HG02798 (cell line): ENCODE results near the gene SDR9C7.
"Not testable (repeated sequence)": the region's sequence is repeated elsewhere in the genome, so short reads cannot be mapped to it uniquely, and the experiment has no call there.

ENCODE experiments used
- ATAC-seq: cut with Tn5 transposase; IDR thresholded peaks from one replicate; pipeline ENCODE4 v1.9.1; 2021; ENCODE audit warnings: mild to moderate bottlenecking; ENCODE audit not compliant: unreplicated experiment, poor library complexity

Gene SDR9C7

GRCh38 chr12:56954057-56954957 lies 20.1 kb upstream of the SDR9C7 start:
- ATAC-seq = no peak

DNA sequence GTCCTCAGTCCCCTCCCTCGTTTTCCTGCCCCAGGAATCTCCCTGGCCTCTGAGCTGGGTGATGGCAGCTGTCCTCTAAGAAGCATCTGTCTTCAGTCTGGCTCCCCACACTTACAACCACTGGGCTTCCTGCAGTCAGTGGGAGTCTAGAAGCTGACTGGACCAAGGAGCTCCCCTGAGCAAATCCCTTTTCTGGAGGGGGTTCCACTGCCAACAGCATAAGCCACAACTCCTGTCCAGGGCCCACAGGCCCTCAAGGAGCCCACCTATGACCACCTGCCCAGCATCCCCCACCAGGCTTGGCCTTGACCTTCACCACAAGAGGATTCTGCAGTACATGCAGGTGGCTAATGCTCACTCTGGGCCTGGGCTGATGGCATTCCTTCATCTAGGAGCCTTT lies 19.1 kb upstream of the SDR9C7 start:
- ATAC-seq = no peak

DNA sequence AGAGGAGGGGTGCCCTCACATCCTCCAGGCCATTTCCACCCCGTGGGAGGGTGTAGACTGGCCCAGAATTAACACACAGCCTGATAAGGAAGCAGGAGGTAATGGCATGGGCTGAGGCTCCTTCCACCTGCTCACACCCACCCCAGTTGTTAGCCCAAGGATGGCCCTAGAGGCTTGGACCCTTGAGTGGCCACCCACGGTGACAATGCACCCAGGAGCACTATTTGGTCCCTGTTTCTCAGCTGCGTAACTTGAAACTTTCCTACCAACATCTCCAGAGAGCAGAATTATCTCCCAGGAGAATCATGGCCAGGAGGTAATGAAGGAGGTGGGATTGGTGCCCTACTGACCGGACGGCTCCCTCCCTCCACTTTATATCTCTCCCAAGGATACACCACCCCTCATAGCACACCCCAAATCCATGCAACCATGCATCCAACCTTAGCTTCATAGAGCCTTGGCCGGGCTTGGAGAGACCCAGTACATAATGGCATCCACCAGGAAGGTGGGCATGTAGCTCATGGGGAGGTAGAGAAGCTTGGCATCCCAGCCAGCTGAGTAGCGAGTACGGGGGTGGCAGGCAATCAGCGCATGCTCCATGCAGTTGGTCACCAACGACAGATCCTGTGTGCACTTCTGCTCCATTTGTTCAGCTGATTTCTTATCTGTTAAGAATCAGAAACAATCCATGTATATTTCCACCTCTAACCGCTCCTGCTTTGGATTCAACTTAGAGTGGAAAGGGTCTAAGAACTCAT lies 17.6 kb upstream of the SDR9C7 start:
- no peak for ATAC-seq

DNA sequence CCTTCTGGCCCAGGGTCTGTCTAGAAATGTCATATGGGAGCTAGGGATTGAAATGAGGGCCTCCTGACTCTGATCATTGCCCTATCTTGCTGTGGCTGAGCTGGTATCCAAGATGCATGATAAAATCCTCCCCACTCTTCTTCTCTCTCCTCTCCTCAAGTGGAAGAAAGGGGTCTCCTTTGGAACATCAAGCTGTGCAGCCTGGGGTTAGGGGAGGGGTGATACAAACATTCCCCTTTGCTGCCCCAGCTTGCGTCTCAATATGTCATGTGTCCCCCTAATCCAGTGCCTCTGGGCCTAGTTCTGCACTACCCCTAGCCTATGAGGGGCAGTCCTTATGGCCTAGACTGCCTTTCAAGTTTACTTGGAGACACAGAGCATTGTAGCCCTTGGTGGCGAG lies 14.7 kb upstream of the SDR9C7 start:
- no peak for ATAC-seq

- no peak for ATAC-seq
These were observed 14.2 kb upstream of the SDR9C7 start for GRCh38 chr12:56948457-56948777.

- no peak for ATAC-seq
These were observed 13.6 kb upstream of the SDR9C7 start for GRCh38 chr12:56947633-56948456.

DNA sequence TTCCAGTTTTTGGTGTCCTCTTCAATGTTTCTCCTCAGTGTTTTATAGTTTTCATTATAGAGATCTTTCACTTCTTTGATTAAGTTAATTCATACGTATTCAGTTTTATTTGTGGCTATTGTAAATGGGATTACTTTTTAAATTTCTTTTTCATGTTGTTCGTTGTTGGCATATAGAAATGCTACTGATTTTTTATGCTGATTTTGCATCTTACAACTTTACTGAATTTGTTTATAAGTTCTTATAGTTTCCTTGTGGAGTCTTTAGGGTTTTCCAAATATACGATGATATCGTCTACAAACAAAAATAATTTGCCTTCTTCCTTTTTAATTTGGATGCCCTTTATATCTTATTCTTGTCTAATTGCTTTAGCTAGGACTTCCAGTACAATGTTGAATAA lies 9.7 kb upstream of the SDR9C7 start:
- no peak for ATAC-seq

DNA sequence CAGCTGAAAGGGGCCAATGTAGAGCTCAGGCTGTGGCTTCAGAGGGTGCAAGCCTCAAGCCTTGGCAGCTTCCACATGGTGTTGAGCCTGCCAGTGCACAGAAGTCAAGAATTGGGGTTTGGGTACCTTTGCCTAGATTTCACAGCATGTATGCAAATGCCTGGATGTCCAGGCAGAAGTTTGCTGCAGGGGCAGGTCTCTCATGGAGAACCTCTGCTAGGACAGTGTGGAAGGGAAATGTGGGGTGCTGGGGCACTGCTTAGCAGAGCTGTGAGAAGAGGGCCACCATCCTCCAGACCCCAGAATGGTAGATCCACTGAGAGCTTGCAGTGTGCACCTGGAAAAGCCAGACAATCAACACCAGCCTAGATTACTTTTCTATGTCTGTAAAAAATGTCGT lies 9.2 kb upstream of the SDR9C7 start:
- ATAC-seq = not testable (repeated sequence)

DNA sequence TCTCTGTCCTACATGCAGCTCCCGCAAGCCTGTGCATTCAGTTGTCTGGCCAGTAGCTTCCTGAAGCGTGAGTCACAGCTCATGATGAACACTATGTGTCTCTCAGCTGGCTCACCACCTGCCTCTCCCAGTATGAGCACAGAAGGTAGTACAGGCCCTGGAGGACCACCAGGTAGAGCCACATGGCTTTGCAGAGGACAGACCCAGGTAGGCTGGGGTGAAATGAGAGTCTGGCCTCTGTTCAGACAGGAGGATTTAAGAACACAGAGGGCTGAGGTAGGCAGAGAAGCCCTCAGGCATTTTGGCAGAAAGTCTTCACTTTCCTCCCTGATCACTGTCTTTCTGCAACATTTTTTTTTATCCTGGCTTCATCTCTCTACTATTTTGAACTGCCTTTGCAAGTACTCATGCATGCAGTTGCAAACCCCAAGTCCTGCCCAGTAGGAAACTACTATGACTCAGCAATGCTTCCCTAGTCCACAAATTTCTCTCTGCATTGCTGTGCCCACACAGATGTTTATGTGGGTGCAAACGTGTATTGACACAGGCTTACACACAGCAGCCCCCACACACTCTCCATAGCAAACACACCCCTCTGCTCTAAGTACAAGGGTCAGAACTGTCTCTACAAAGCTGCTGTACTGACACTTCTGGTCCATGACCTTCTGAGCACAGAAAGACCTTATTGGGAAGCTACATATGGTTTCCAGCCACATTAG lies 7.2 kb upstream of the SDR9C7 start:
- no peak for ATAC-seq

DNA sequence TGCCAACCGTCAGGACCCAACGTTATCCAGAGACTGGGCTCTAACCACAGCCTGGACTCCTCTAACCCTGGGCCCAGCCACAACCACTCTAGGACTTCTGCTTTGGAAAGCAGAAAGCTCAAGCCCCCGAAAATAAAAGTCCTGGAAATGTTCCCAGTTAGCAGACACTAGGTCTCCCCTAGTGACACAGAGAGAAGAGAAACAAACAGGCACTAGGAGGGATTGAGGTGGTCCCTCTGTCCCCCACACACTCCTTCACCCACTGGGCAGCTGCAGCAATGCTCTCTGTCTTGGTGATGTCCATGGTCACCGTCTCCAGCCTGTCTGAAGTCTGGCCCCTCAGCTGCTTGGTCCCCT lies 6.7 kb upstream of the SDR9C7 start:
- not testable (repeated sequence) for ATAC-seq

DNA sequence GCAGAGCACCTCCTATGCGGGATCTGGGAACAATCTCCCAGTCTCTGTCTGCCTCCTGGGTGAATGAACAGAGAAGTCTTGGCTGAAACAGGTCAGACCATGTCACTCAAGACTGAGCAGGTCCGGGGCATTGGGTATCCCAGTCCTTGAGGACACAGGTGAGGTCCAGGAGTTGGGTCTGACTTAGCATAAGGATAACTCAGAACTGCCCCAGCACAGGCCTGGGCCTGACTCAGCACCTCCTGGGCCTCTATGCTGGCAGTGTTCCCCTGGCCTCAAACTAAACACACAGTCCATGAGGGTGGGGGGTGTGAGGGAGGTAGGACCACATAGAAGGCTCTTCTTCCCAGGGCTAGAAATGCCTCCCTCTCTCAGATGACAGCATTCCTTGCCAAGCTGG lies 1.5 kb upstream of the SDR9C7 start:
- ATAC-seq = no peak

- no peak for ATAC-seq
These were observed 949 bp upstream of the SDR9C7 start for GRCh38 chr12:56935157-56935556.

- no peak for ATAC-seq
These were observed 1.3 kb downstream of the SDR9C7 start for GRCh38 chr12:56932867-56933266.

DNA sequence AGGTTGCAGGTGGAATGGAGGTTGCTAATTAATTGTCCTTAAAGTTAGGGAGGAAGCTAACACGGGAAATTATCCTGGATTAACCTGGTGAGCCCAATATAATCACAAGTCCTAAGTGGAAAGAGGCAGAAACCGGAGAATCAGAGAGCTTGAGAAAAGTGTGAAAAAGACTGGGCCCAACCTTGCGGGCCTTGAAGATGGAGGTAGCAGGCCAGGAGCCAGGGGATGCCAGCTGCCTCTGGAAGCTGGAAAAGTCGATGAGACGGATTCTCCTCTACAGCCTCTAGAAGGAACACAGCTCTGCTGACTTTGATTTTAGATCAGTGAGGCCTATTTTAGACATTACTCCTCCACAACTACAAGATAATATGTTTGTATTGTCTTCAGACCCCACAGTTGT lies 2.1 kb downstream of the SDR9C7 start:
- ATAC-seq = no peak

DNA sequence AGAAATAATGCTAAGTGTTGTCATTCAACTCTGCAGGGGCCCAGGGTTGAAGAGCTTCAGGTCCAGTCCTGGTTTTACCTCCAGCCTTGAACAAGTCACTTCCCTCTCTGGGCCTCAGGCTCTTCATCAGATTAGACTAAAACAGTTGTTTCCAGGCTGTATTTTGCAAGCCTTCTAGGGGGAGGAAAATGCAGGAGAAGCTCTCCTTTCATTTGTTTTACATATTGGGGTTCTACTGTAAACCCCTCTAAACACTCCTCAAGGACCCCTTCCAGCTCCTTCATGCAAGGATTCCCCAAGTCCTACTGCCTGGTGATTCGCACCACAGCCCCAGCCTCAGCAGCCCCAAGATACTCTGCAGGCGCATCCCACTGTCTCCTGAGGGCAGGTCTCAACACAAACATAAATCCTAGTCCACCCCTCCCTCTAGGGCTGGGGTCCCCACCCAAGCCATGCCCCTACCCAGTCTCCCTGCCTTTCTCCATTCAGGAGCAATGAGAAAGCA lies 2.7 kb downstream of the SDR9C7 start:
- no peak for ATAC-seq

GRCh38 chr12:56930241-56930640 lies 4.0 kb downstream of the SDR9C7 start:
- no peak for ATAC-seq

- ATAC-seq = no peak
These were observed 4.4 kb downstream of the SDR9C7 start for GRCh38 chr12:56929780-56930179.

- no peak for ATAC-seq
These were observed 5.9 kb downstream of the SDR9C7 start for GRCh38 chr12:56928262-56928661.

- ATAC-seq = no peak
These were observed 6.9 kb downstream of the SDR9C7 start for GRCh38 chr12:56927281-56927680.

DNA sequence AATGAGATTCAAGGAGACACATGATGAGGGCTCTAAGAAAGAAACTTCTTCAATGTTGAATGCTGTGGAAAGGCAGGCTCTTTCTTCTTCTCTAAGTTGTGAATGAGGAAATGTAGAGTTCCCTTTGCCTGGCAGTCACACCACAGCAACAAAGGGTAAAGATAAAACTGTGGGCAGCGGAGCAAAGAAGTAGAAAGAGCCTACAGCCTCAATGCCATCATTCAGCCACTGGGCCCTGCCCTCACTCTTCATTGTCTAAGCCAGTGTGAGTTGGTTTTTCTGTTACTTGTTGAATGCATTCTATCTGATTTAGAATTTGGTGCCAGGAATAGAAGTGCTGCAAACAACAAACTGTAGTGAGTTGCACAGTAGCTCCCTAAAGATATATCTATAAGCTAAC lies 12.2 kb downstream of the SDR9C7 start:
- no peak for ATAC-seq
